Loucy (cell line): ENCODE results near the gene APRT.

Experiments
- CTCF ChIP-seq: fragments of 200-600 bp; sonication (generic); conservative IDR thresholded peaks from 2 replicates; pipeline ENCODE4 v1.5.1; 2014; ENCODE audit warnings: mild to moderate bottlenecking, antibody characterized with exemption, low read length
- EZH2phosphoT487 ChIP-seq: fragments of 200-600 bp; IDR thresholded peaks from 2 replicates; pipeline ENCODE4 v1.6.1; 2018; ENCODE audit warnings: antibody characterized with exemption, mild to moderate bottlenecking, moderate library complexity, borderline replicate concordance

- no peak for TF ChIP-seq CTCF
- TF ChIP-seq EZH2phosphoT487: no peak
Measured at GRCh38 chr16:88842806-88843205, 31.1 kb upstream of the APRT start.
